Vagina (tissue), 2 donors: ENCODE measurements around the gene CSNK1G3. TPM values are rescaled to one million over a fixed set of nuclear protein-coding genes. Genes with fewer than 3 reads are reported as not detected.

ENCODE experiments used
- DNase-seq, 2 donors: peaks; one replicate each; pipeline ENCODE4 v3.0.0-alpha.2; 2017; ENCODE audit errors: extremely low spot score in 2 of 2
- H3K27ac ChIP-seq: fragments of 200-600 bp; sonication (generic); one replicate; pipeline ENCODE4 v1.5.1; 2019
- H3K27me3 ChIP-seq: fragments of 200-600 bp; sonication (generic); one replicate; pipeline ENCODE4 v1.5.1; 2019
- H3K36me3 ChIP-seq, 2 donors: fragments of 200-600 bp; sonication (generic); one replicate each; pipeline ENCODE4 v1.5.1; 2017 to 2019
- H3K4me1 ChIP-seq: fragments of 200-600 bp; sonication (generic); one replicate; pipeline ENCODE4 v1.5.1; 2019
- H3K4me3 ChIP-seq, 2 donors: fragments of 200-600 bp; sonication (generic); 1 replicate in 1 of 2; 2 replicates in 1 of 2; pipeline ENCODE4 v1.5.1; 2016 to 2019
- H3K9me3 ChIP-seq: fragments of 200-600 bp; sonication (generic); one replicate; pipeline ENCODE4 v1.5.1; 2019
- CTCF ChIP-seq, 3 experiments: fragments of 450-650 bp in 2 of 3; fragments of 200-600 bp in 1 of 3; sonication (generic) in 1 of 3; IDR thresholded peaks; one replicate each; pipeline ENCODE4 v1.5.1; 2017 to 2019; ENCODE audit warnings: antibody characterized with exemption in 3 of 3, mild to moderate bottlenecking in 2 of 3, moderate library complexity in 2 of 3
- POLR2A ChIP-seq, 2 donors: fragments of 450-650 bp; IDR thresholded peaks; one replicate each; pipeline ENCODE4 v1.6.1; 2017; ENCODE audit warnings: antibody characterized with exemption in 2 of 2, mild to moderate bottlenecking in 2 of 2, moderate library complexity in 2 of 2
- POLR2AphosphoS5 ChIP-seq, 2 donors: sonication (generic); formaldehyde crosslinking; IDR thresholded peaks; one replicate each; pipeline ENCODE4 v1.9.0; 2017; ENCODE audit warnings: antibody characterized with exemption in 2 of 2, mild to moderate bottlenecking in 2 of 2, low read depth in 1 of 2; ENCODE audit not compliant: insufficient read depth in 1 of 2
- intact Hi-C: fragments of 100-400 bp; cut with DNase I; formaldehyde crosslinking; loops from one replicate; pipeline ENCODE4 v1.15.1; 2023
- total RNA-seq: library from RNA; depleted of rRNA; stranded (reverse); fragments of >200 nt; gene quantifications from one replicate; pipeline ENCODE4 v1.2.3, GENCODE V29; 2016

The CSNK1G3 gene
- total RNA-seq, 1 donor from 2014 or later: 34.4 TPM

GRCh38 chr5:123540534-123540933 lies 28.6 kb downstream of the CSNK1G3 start:
- no peak overlapping the region for H3K4me3 ChIP-seq
- H3K36me3 ChIP-seq: no peaks in the 10 kb centered on the region
- DNase-seq: no peak
- H3K27ac ChIP-seq: no peak overlapping the region
- no peaks in the 10 kb centered on the region for H3K27me3 ChIP-seq
- intact Hi-C loops: no loop called here
- no peak for TF ChIP-seq POLR2A (IDR thresholded peaks at IDR 0.05)
- no peak for TF ChIP-seq POLR2AphosphoS5 (IDR thresholded peaks at IDR 0.05; ENCODE audit: insufficient read depth in 1 of 2, low read depth in 1 of 2)
- TF ChIP-seq CTCF (IDR thresholded peaks at IDR 0.05): no peak
- peaks cover 6% of the 10 kb centered on the region for H3K4me1 ChIP-seq
- H3K9me3 ChIP-seq: no peaks in the 10 kb centered on the region

- intact Hi-C loops: no loop called here
- Histone ChIP-seq H3K4me1 (peaks cover 6% of the 10 kb centered on the region), H3K9me3 (no peaks in the 10 kb centered on the region), H3K27me3 (no peaks in the 10 kb centered on the region), H3K4me3 (no peak overlapping the region), H3K27ac (no peak overlapping the region), H3K36me3 (no peaks in the 10 kb centered on the region)
- no peak for DNase-seq
- no peak for TF ChIP-seq POLR2AphosphoS5 (IDR thresholded peaks at IDR 0.05; ENCODE audit: insufficient read depth in 1 of 2, low read depth in 1 of 2)
- TF ChIP-seq CTCF (IDR thresholded peaks at IDR 0.05): no peak
- TF ChIP-seq POLR2A (IDR thresholded peaks at IDR 0.05): no peak
Measured at GRCh38 chr5:123543438-123543837, 31.5 kb downstream of the CSNK1G3 start.

GRCh38 chr5:123545506-123545905 lies 33.5 kb downstream of the CSNK1G3 start:
- no peaks in the 10 kb centered on the region for H3K36me3 ChIP-seq
- H3K4me3 ChIP-seq: no peak overlapping the region
- no peaks in the 10 kb centered on the region for H3K27me3 ChIP-seq
- DNase-seq: no peak
- H3K27ac ChIP-seq: no peak overlapping the region
- intact Hi-C loops: no loop called here
- no peaks in the 10 kb centered on the region for H3K9me3 ChIP-seq
- H3K4me1 ChIP-seq: peaks cover 6% of the 10 kb centered on the region
- TF ChIP-seq POLR2AphosphoS5 (IDR thresholded peaks at IDR 0.05; ENCODE audit: insufficient read depth in 1 of 2, low read depth in 1 of 2): no peak
- TF ChIP-seq CTCF (IDR thresholded peaks at IDR 0.05): no peak
- TF ChIP-seq POLR2A (IDR thresholded peaks at IDR 0.05): no peak

- Histone ChIP-seq H3K4me1 (peaks cover 6% of the 10 kb centered on the region), H3K36me3 (no peaks in the 10 kb centered on the region), H3K27me3 (no peaks in the 10 kb centered on the region), H3K4me3 (no peak overlapping the region), H3K9me3 (no peaks in the 10 kb centered on the region), H3K27ac (no peak overlapping the region)
- intact Hi-C loops: no loop called here
- TF ChIP-seq CTCF (IDR thresholded peaks at IDR 0.05): no peak
- no peak for TF ChIP-seq POLR2A (IDR thresholded peaks at IDR 0.05)
- no peak for TF ChIP-seq POLR2AphosphoS5 (IDR thresholded peaks at IDR 0.05; ENCODE audit: insufficient read depth in 1 of 2, low read depth in 1 of 2)
- DNase-seq: no peak
Measured at GRCh38 chr5:123546657-123547056, 34.7 kb downstream of the CSNK1G3 start.

- Histone ChIP-seq H3K36me3 (no peaks in the 10 kb centered on the region), H3K4me1 (no peaks in the 10 kb centered on the region), H3K27ac (no peak overlapping the region), H3K4me3 (no peak overlapping the region), H3K27me3 (no peaks in the 10 kb centered on the region), H3K9me3 (no peaks in the 10 kb centered on the region)
- intact Hi-C loops: no loop called here
- TF ChIP-seq CTCF (IDR thresholded peaks at IDR 0.05) (no peak), POLR2A (IDR thresholded peaks at IDR 0.05) (no peak), POLR2AphosphoS5 (IDR thresholded peaks at IDR 0.05; ENCODE audit: insufficient read depth in 1 of 2, low read depth in 1 of 2) (no peak)
- DNase-seq: no peak
Measured at GRCh38 chr5:123549256-123549904, 37.4 kb downstream of the CSNK1G3 start.
